IPS DF 19.7 (cell line): Measurements from ENCODE around the gene ACTG1.

ENCODE experiments used
- DNase-seq: peaks from one replicate; pipeline ENCODE4 v3.0.0-alpha.2; 2013; ENCODE audit warnings: low read depth, low spot score

The ACTG1 gene

GRCh38 chr17:81518113-81518784, 5.7 kb upstream of the ACTG1 start:
- no peak for DNase-seq

GRCh38 chr17:81517339-81518112, 4.9 kb upstream of the ACTG1 start:
- DNase-seq = no peak

- DNase-seq = no peak
These were observed 4.4 kb upstream of the ACTG1 start for GRCh38 chr17:81517009-81517338.

GRCh38 chr17:81516439-81516838, 3.8 kb upstream of the ACTG1 start:
- no peak for DNase-seq

GRCh38 chr17:81515530-81516041, 3.0 kb upstream of the ACTG1 start:
- DNase-seq = no peak

GRCh38 chr17:81514739-81515529, 2.3 kb upstream of the ACTG1 start:
- DNase-seq = no peak

GRCh38 chr17:81514489-81514738, 1.8 kb upstream of the ACTG1 start:
- DNase-seq = no peak

GRCh38 chr17:81513753-81514488, 1.3 kb upstream of the ACTG1 start:
- no peak for DNase-seq

GRCh38 chr17:81513372-81513752, 763 bp upstream of the ACTG1 start:
- DNase-seq = no peak

GRCh38 chr17:81511804-81512561, 616 bp downstream of the ACTG1 start:
- DNase-seq = no peak

GRCh38 chr17:81511554-81511803, 1.1 kb downstream of the ACTG1 start:
- no peak for DNase-seq

GRCh38 chr17:81510785-81511553, 1.6 kb downstream of the ACTG1 start:
- no peak for DNase-seq

GRCh38 chr17:81509972-81510784, 2.4 kb downstream of the ACTG1 start:
- DNase-seq = no peak

- DNase-seq = no peak
These were observed 3.2 kb downstream of the ACTG1 start for GRCh38 chr17:81509207-81509971.

- no peak for DNase-seq
These were observed 3.9 kb downstream of the ACTG1 start for GRCh38 chr17:81508639-81509206.

GRCh38 chr17:81503619-81504018, 9.0 kb downstream of the ACTG1 start:
- DNase-seq = no peak

GRCh38 chr17:81502471-81503017, 10.1 kb downstream of the ACTG1 start:
- no peak for DNase-seq

GRCh38 chr17:81500047-81500446, 12.6 kb downstream of the ACTG1 start:
- DNase-seq = no peak

- no peak for DNase-seq
These were observed 13.0 kb downstream of the ACTG1 start for GRCh38 chr17:81499601-81499970.
